NCI-H345 treated with DMSO at 0.1 percent for 48 hours (cell line): ENCODE data around the gene PRDX2.
A peak's percentile ranks its signal among the peaks of the same experiment; 100 is the strongest.
"Not testable (repeated sequence)": the region's sequence is repeated elsewhere in the genome, so short reads cannot be mapped to it uniquely, and the experiment has no call there.

Experiments used
- DNase-seq: peaks from one replicate; lab custom pipeline; 2025; ENCODE audit not compliant: unreplicated experiment; lab: John Stamatoyannopoulos, UW

PRDX2 gene

DNA sequence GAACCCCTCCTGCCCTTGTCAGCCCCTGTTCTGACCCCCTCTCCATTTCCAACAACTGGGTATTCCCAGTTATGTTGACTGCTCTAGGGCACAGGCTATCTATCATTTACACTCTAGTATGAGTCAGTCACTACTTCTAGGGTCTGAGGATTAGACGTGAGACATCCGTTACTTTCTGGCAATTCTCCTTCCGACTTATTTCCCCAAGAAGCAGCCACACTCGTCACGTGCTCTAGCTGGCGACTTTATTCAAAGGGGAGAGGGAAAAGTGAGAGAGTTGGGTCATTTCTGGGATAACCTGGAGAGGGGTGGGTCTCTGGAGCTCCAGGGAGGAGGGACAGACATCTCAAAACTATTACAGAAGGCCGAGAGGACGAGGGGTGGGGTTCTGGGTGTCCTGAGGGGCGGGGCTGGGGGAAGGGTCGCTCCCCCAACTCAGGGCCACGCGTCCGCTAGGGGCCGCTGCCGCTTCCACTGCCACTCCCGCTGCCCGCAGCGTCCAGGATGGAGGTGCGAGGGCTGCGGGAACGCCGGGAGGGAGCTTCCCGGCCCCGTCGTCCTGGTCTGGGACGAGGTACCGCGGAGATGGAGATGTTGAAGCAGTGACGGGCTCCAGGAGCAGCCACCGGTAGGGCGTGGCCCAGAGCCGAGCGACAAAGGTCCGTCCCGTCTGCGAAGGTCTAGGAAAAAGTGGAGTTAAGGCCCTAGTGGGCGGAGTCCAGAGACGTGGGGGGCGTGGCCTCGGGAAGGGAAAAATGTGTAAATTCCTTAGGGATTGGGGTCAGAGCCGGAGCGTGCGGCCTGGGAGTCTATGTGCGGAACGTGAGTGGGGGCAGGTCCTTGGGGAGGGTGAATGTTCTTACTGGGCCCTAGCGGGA is 23.9 kb upstream of the PRDX2 start:
- DNase-seq = no peak

GRCh38 chr19:12821761-12822160 is 20.2 kb upstream of the PRDX2 start:
- DNase-seq = no peak

DNA sequence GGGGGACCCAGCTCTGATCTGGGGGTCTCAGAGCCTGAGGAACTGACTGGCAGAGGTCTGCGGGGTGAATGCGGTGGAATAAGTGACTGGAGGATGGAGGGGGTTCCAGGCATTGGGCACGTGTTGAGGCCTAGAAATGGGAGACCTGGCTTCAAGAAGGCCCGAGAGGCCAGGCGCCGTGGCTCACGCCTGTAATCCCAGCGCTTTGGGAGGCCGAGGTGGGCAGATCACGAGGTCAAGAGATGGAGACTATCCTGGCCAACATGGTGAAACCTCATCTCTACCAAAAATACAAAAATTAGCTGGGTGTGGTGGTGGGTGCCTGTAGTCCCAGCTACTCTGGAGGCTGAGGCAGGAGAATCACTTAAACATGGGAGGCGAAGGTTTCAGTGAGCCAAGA is 16.2 kb upstream of the PRDX2 start:
- DNase-seq = not testable (repeated sequence)

DNA sequence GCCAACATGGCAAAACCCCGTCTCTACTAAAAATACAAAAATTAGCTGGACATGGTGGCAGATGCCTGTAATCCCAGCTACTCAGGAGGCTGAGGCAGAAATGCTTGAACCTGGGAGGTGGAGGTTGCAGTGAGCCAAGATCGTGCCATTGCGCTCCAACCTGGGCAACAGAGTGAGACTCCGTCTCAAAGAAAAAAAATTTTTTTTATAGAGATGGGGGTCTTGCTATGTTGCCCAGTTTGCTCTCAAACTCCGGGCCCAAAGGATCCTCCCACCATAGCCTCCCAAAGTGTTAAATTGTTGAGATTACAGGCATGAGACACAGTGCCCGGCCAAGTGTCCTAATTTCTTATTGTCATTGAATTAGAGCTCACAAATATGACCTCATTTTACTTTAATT is 15.6 kb upstream of the PRDX2 start:
- DNase-seq = not testable (repeated sequence)

GRCh38 chr19:12815088-12815487 is 13.5 kb upstream of the PRDX2 start:
- DNase-seq = no peak

GRCh38 chr19:12806242-12807081 is 4.9 kb upstream of the PRDX2 start, which contains the start of gene RNASEH2A:
TSS of gene RNASEH2A (plus strand) at chr19:12806584. CDS start at chr19:12806674, 90 bp downstream.
- DNase-seq = peak; percentile 26

DNA sequence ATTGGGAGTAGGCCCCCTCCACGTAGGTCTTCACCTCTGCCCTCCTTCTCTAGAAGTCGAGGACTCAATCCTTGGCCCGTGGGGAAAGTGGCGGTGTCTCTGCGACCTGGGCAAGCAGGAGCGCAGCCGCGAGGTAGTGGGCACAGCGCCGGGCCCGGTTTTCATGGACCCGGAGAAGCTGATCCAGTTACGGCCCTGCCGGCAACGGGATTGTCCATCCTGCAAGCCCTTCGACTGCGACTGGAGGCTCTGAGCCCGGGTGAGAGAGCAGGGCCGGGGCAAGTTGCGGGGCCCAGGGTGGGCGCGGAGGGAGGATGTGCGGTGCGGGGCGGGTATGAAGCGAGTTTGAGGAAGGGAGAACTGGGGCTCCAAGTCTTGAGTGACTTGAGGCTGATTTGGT is 2.5 kb upstream of the PRDX2 start:
- DNase-seq = no peak

DNA sequence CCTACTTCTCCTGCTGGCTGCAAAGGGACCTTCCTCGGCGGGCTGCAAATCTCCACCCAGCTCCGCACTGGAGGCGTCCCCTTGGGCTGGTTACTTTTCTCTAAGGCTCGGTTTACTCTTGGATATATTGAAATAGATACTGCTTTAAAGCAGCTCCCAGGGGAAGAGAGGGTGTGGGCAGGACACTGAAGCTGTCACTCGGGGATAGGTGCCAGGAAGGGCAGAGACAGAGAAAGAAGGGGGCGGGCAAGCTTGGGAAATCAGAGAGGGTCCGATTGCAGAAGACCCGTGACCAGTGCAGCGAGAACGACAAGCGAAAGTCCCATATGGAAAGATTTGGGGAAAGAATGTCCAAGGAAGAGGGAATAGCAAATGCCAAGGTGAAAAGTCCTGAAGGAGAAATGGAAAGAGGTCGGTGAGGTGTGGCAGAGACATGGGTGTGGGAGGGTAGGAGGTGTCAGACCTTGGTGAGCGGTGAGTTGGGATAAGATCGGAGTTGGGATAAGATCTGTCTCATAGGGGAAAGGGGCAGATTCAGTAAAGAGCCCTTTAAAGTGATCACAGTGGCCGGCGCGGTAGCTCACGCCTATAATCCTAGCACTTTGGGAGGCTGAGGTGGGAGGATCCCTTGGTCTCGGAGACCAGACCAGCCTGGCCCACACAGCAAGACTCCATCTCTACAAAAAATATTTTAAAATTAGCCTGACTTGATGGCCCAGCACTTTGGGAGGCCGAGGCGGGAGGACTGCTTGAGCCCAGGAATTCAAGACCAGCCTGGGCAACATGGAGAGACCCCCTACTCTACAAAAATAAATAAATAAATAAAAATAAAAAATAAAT is 887 bp upstream of the PRDX2 start:
- DNase-seq = no peak

DNA sequence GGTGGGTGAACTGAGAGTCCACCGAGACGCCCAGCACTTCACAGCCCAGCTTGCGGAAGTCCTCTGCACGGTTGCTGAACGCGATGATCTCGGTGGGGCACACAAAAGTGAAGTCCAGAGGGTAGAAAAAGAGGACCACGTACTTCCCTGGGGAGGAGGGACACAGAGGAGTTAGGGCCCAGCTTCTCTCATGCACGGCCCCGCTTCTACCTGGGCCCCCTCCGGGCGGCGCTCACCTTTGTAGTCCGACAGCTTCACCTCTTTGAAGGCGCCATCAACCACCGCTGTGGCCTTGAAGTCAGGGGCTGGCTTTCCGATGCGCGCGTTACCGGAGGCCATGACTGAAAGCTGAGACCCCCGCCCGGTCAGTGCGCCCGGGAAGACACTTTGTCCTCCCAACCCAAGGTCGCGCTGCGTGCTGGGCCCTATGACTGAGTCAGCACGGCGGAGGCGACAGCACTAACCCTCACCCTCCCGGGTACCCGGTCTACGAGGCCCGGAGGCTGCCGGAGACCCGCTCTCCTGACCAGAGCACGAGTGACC is 606 bp downstream of the PRDX2 start:
- DNase-seq = no peak

GRCh38 chr19:12800466-12800770 is 1.2 kb downstream of the PRDX2 start:
- no peak for DNase-seq

DNA sequence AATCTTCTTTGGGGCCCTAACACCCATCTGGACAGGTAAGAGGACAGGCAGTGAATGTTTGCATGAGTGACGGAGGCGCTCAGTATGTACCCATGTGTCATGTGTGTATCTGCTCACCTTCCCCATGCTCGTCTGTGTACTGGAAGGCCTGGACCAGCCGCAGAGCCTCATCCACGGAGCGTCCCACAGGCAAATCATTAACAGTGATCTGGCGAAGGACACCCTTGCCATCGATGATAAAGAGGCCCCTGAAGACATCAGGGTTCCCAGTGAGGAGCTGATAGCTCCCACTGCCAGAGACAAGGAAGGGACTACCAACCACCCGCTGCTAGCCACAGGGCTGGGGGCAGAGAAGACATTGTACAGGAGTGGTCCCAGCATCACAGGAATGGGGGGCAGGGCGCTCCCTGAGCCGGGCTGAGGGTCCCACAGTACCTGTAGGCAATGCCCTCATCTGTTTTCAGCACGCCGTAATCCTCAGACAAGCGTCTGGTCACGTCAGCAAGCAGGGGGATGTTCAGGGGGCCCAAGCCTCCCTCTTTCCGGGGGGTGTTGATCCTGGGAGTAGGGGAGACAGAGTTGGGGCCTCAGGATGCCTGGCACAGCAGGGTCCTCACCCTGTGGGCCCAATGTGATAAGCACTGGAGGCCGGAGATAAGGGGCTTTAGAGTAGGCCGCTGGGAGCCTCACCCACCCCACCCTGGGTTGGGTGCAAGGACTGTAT is 1.7 kb downstream of the PRDX2 start:
- DNase-seq = no peak

DNA sequence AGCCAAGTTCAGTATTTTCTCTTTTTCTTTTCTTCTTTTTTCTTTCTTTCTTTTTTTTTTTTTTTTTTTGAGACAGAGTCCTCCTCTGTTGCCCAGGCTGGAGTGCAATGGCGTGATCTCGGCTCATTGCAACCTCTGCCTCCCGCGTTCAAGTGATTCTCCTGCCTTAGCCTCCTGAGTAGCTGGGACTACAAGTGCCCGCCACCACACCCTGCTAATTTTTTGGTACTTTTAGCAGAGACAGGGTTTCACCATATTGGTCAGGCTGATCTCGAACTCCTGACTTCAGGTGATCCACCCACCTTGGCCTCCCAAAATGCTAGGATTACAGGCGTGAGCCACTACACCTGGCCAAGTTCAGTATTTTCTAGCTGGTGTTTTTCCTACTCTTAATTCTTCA is 4.0 kb downstream of the PRDX2 start:
- not testable (repeated sequence) for DNase-seq

DNA sequence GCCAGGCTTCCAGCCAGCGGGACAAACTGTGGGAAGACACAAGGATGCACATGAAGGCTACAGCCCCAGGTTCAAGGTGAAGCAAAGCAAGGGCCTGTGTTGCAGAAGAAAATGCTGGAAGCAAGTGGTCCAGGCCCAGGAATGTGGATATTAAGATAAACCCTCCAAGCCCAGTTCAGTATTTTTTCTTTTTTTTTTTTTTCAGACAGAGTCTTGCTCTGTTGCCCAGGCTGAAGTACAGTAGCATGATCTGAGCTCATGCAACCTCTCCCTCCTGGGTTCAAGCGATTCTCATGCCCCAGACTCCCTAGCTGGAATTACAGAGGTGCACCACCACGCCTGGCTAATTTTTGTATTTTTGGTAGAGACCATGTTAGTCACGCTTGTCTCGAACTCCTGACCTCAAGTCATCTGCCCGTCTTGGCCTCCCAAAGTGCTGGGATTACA is 4.4 kb downstream of the PRDX2 start:
- no peak for DNase-seq

- DNase-seq = peak; percentile 19
These were observed 5.2 kb downstream of the PRDX2 start for GRCh38 chr19:12796146-12797071.

- no peak for DNase-seq
These were observed 6.6 kb downstream of the PRDX2 start for GRCh38 chr19:12794971-12795381.

GRCh38 chr19:12794196-12794941 is 7.2 kb downstream of the PRDX2 start:
- no peak for DNase-seq

DNA sequence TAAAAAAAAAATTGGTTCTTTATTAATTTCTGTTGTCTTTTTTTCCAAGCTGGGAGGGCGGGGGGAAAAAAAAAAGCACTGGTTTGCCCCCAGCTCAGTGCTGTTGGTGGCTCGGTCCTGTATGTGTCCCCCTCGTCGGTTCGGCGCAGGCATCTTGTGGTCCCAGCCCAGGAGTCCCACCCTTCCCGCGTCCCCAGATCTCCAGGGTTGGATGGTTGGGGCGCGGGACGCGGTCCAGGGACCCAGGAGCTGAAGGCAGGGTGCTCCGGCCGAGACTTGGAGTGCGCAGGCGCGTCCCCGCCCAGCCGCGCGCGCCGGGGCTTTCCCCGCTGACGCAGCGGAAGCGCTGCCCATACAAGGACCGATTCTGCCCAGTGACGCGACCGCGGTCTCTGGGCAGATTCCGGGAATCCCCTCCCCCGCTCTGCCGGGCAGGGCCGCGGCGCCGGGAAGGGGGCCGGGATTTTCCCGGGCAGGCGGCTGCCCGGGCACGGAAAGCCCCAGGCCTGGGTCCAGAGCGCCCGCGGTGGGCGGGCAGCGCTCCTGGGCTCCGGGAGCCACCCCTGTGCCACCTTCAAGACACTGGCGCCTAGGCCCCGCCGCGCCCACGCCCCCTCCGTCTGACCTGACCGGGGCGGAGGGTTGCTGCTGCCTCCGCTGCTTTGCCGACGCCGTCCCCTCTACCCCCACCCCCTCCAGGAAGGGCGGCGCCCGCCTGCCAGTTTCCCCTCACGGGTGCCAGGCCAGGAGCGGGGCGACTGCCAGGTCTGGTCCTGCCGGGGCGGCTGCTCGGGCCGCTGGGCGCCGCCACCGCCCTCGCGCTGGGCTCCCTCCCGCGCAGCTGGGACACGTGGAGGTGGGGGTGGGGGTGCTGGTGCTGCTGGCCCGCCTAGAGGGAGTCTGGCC is 8.1 kb downstream of the PRDX2 start:
- peak; percentile 16 for DNase-seq
